Neuron (in vitro differentiated cells): ENCODE data around the gene MROH7.

Experiments used
- H2AFZ ChIP-seq: one replicate; pipeline ENCODE4 v1.6.1; 2013; ENCODE audit warnings: low read depth, mild to moderate bottlenecking, inconsistent platforms, low read length, moderate library complexity
- H3K27me3 ChIP-seq: one replicate; pipeline ENCODE4 v1.6.1; 2013; ENCODE audit warnings: low read length; ENCODE audit not compliant: insufficient read depth
- H3K36me3 ChIP-seq: one replicate; pipeline ENCODE4 v1.6.1; 2013; ENCODE audit warnings: low read length; ENCODE audit not compliant: insufficient read depth
- H3K4me1 ChIP-seq: one replicate; pipeline ENCODE4 v1.6.1; 2013; ENCODE audit warnings: low read length; ENCODE audit not compliant: insufficient read depth
- H3K4me3 ChIP-seq: 2 replicates; pipeline ENCODE4 v1.5.1; 2013; ENCODE audit warnings: mild to moderate bottlenecking, low read length, moderate library complexity
- H3K9me3 ChIP-seq: one replicate; pipeline ENCODE4 v1.6.1; 2013; ENCODE audit warnings: low read length

Gene MROH7

GRCh38 chr1:54748094-54748835 is 106.7 kb downstream of the MROH7 start:
- Histone ChIP-seq H3K9me3 (no peaks in the 10 kb centered on the region), H3K4me3 (no peak overlapping the region), H3K36me3 (peaks cover 3% of the 10 kb centered on the region), H3K4me1 (no peaks in the 10 kb centered on the region), H3K27me3 (peaks cover 5% of the 10 kb centered on the region), H2AFZ (no peak overlapping the region)

GRCh38 chr1:54750596-54750995 is 109.0 kb downstream of the MROH7 start:
- H3K9me3 ChIP-seq: no peaks in the 10 kb centered on the region
- H3K36me3 ChIP-seq: no peaks in the 10 kb centered on the region
- peaks cover 5% of the 10 kb centered on the region for H3K27me3 ChIP-seq
- no peak overlapping the region for H2AFZ ChIP-seq
- H3K4me3 ChIP-seq: no peak overlapping the region
- no peaks in the 10 kb centered on the region for H3K4me1 ChIP-seq

GRCh38 chr1:54751426-54751825 is 109.8 kb downstream of the MROH7 start:
- Histone ChIP-seq H3K9me3 (no peaks in the 10 kb centered on the region), H2AFZ (no peak overlapping the region), H3K4me1 (no peaks in the 10 kb centered on the region), H3K4me3 (no peak overlapping the region), H3K36me3 (peaks cover 4% of the 10 kb centered on the region), H3K27me3 (peaks cover 5% of the 10 kb centered on the region)

- Histone ChIP-seq H3K4me1 (no peaks in the 10 kb centered on the region), H3K9me3 (no peaks in the 10 kb centered on the region), H2AFZ (no peak overlapping the region), H3K27me3 (no peaks in the 10 kb centered on the region), H3K36me3 (peaks cover 28% of the 10 kb centered on the region), H3K4me3 (no peak overlapping the region)
Observed at GRCh38 chr1:54754045-54754444, 112.5 kb downstream of the MROH7 start.

GRCh38 chr1:54754486-54755285 is 113.1 kb downstream of the MROH7 start:
- no peak overlapping the region for H2AFZ ChIP-seq
- H3K4me3 ChIP-seq: no peak overlapping the region
- H3K9me3 ChIP-seq: no peaks in the 10 kb centered on the region
- peaks cover 28% of the 10 kb centered on the region for H3K36me3 ChIP-seq
- H3K27me3 ChIP-seq: no peaks in the 10 kb centered on the region
- no peaks in the 10 kb centered on the region for H3K4me1 ChIP-seq

GRCh38 chr1:54757833-54758232 is 116.2 kb downstream of the MROH7 start:
- peaks cover under 1% of the 10 kb centered on the region for H3K4me1 ChIP-seq
- no peaks in the 10 kb centered on the region for H3K9me3 ChIP-seq
- H3K27me3 ChIP-seq: no peaks in the 10 kb centered on the region
- no peak overlapping the region for H2AFZ ChIP-seq
- H3K4me3 ChIP-seq: no peak overlapping the region
- peaks cover 28% of the 10 kb centered on the region for H3K36me3 ChIP-seq

- H3K27me3 ChIP-seq: no peaks in the 10 kb centered on the region
- no peak overlapping the region for H2AFZ ChIP-seq
- no peaks in the 10 kb centered on the region for H3K9me3 ChIP-seq
- peaks cover 8% of the 10 kb centered on the region for H3K4me1 ChIP-seq
- no peak overlapping the region for H3K4me3 ChIP-seq
- peaks cover 28% of the 10 kb centered on the region for H3K36me3 ChIP-seq
Observed at GRCh38 chr1:54758678-54759348, 117.2 kb downstream of the MROH7 start.
